ENCODE data around the gene RMI2.

The RMI2 gene

GRCh38 chr16:11310634-11310977 is 34.7 kb upstream of the RMI2 start:
- DNase-seq (ENCODE audit: low read depth), result no peak

GRCh38 chr16:11310997-11311561 is 34.2 kb upstream of the RMI2 start:
- no peak for DNase-seq (ENCODE audit: low read depth)

- DNase-seq (ENCODE audit: low read depth), result no peak
Observed at GRCh38 chr16:11312718-11313492, 32.4 kb upstream of the RMI2 start.

- DNase-seq (ENCODE audit: low read depth), result no peak
Observed at GRCh38 chr16:11313493-11314308, 31.6 kb upstream of the RMI2 start.

- DNase-seq (ENCODE audit: low read depth), result no peak
Observed at GRCh38 chr16:11314309-11314894, 30.9 kb upstream of the RMI2 start.

GRCh38 chr16:11315510-11315909 is 29.7 kb upstream of the RMI2 start:
- no peak for DNase-seq (ENCODE audit: low read depth)

GRCh38 chr16:11316331-11317015 is 28.8 kb upstream of the RMI2 start:
- DNase-seq (ENCODE audit: low read depth), result no peak

GRCh38 chr16:11318817-11319216 is 26.4 kb upstream of the RMI2 start:
- DNase-seq (ENCODE audit: low read depth), result no peak

- DNase-seq (ENCODE audit: low read depth), result no peak
Observed at GRCh38 chr16:11319529-11320146, 25.6 kb upstream of the RMI2 start.

GRCh38 chr16:11320170-11320569 is 25.1 kb upstream of the RMI2 start:
- DNase-seq (ENCODE audit: low read depth), result no peak

GRCh38 chr16:11321662-11322061 is 23.6 kb upstream of the RMI2 start:
- no peak for DNase-seq (ENCODE audit: low read depth)

- no peak for DNase-seq (ENCODE audit: low read depth)
Observed at GRCh38 chr16:11322823-11323222, 22.4 kb upstream of the RMI2 start.

GRCh38 chr16:11323551-11324336 is 21.5 kb upstream of the RMI2 start:
- DNase-seq (ENCODE audit: low read depth), result no peak

GRCh38 chr16:11325404-11326083 is 19.7 kb upstream of the RMI2 start:
- DNase-seq (ENCODE audit: low read depth), result no peak

- no peak for DNase-seq (ENCODE audit: low read depth)
Observed at GRCh38 chr16:11326084-11326736, 19.0 kb upstream of the RMI2 start.

GRCh38 chr16:11326737-11327276 is 18.5 kb upstream of the RMI2 start:
- DNase-seq (ENCODE audit: low read depth), result no peak

GRCh38 chr16:11327277-11328171 is 17.7 kb upstream of the RMI2 start:
- DNase-seq (ENCODE audit: low read depth), result no peak

Measured in activated T-helper 9 cell treated with anti-CD3 and anti-CD28 coated beads, Interleukin-2, amount 50 U/mL, for 16 hours (primary cell).